ENCODE measurements around the gene ODC1.

DNA sequence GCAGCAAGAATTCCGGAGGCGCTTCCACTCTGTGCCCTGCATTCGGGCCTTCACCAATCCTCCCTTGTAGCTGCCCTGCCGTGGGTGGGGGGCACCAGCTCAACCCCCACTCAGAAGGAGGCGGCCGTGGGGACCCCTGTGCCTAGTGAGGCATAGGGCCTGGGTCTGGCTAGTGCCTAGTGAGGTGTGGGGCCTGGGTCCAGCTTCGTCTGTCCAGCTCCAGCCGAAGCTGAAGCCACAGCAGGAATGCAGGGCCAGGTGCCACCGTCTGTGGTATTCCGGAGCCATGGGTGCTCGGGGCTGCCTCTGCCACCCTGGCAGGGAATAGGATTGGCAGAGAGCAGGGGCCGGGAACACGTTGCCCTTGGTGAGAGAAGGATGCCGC lies 12.3 kb downstream of the ODC1 start:
- TF ChIP-seq FOXM1 (IDR thresholded peaks at IDR 0.05; ENCODE audit: borderline replicate concordance): no peak
- TF ChIP-seq SP1 (IDR thresholded peaks at IDR 0.05): no peak

Data from HEK293T (cell line).